NCI-H146 (cell line): Measurements from ENCODE around the gene ARF1.

ENCODE experiments used
- DNase-seq: peaks from one replicate; lab custom pipeline; 2025; lab: John Stamatoyannopoulos, UW

ARF1 gene

GRCh38 chr1:228088586-228089498 lies 6.3 kb downstream of the ARF1 start:
- no peak for DNase-seq

GRCh38 chr1:228089519-228090380 lies 7.2 kb downstream of the ARF1 start:
- DNase-seq: no peak

- no peak for DNase-seq
Measured at GRCh38 chr1:228090613-228091081, 8.1 kb downstream of the ARF1 start.

GRCh38 chr1:228091084-228091483 lies 8.6 kb downstream of the ARF1 start:
- DNase-seq: no peak

GRCh38 chr1:228092342-228093049 lies 10.0 kb downstream of the ARF1 start:
- DNase-seq: no peak

- DNase-seq: no peak
Measured at GRCh38 chr1:228093050-228093906, 10.8 kb downstream of the ARF1 start.

GRCh38 chr1:228094432-228095016 lies 12.0 kb downstream of the ARF1 start:
- DNase-seq: no peak

GRCh38 chr1:228095161-228095560 lies 12.7 kb downstream of the ARF1 start:
- no peak for DNase-seq

GRCh38 chr1:228095938-228096337 lies 13.4 kb downstream of the ARF1 start:
- no peak for DNase-seq

- no peak for DNase-seq
Measured at GRCh38 chr1:228096416-228097332, 14.2 kb downstream of the ARF1 start.

- no peak for DNase-seq
Measured at GRCh38 chr1:228097333-228098081, 15.0 kb downstream of the ARF1 start.

- DNase-seq: no peak
Measured at GRCh38 chr1:228098323-228098931, 15.9 kb downstream of the ARF1 start.

- no peak for DNase-seq
Measured at GRCh38 chr1:228099331-228099732, 16.8 kb downstream of the ARF1 start.

- DNase-seq: no peak
Measured at GRCh38 chr1:228100822-228101613, 18.5 kb downstream of the ARF1 start.

GRCh38 chr1:228101614-228101993 lies 19.1 kb downstream of the ARF1 start:
- DNase-seq: no peak

- DNase-seq: peak; percentile 54
Measured at GRCh38 chr1:228101994-228102790, 19.7 kb downstream of the ARF1 start.
